Esophagus muscularis mucosa (tissue), 4 donors: ENCODE measurements around the gene HK1. TPM values are rescaled to one million over a fixed set of nuclear protein-coding genes. Genes with fewer than 3 reads are reported as not detected.

Experiments
- DNase-seq: peaks from one replicate; pipeline ENCODE4 v3.0.0-alpha.2; 2017; ENCODE audit errors: extremely low spot score
- H3K27ac ChIP-seq, 4 donors: fragments of 200-600 bp; sonication (generic); replicated peaks in 1 of 4; 1 replicate in 3 of 4; 2 replicates in 1 of 4; pipeline ENCODE4 v1.5.1; 2016 to 2019; ENCODE audit warnings: mild to moderate bottlenecking in 1 of 4
- H3K27me3 ChIP-seq, 4 donors: fragments of 200-600 bp; sonication (generic); one replicate each; pipeline versions ENCODE4 v1.5.1 to v1.6.0; 2016 to 2019
- H3K36me3 ChIP-seq, 4 donors: fragments of 200-600 bp; sonication (generic); one replicate each; pipeline ENCODE4 v1.5.1; 2016 to 2019
- H3K4me1 ChIP-seq, 4 donors: fragments of 200-600 bp; sonication (generic); one replicate each; pipeline ENCODE4 v1.5.1; 2016 to 2019
- H3K4me3 ChIP-seq, 4 donors: fragments of 200-600 bp; sonication (generic); 1 replicate in 2 of 4; 2 replicates in 2 of 4; pipeline ENCODE4 v1.5.1; 2016 to 2019; ENCODE audit warnings: mild to moderate bottlenecking in 4 of 4, moderate library complexity in 1 of 4
- H3K9me3 ChIP-seq, 4 donors: fragments of 200-600 bp; sonication (generic); 1 replicate in 3 of 4; 2 replicates in 1 of 4; pipeline ENCODE4 v1.5.1; 2016 to 2019
- EP300 ChIP-seq: sonication (generic); formaldehyde crosslinking; IDR thresholded peaks from one replicate; pipeline ENCODE4 v1.6.1; 2017; ENCODE audit warnings: antibody characterized with exemption
- POLR2A ChIP-seq: fragments of 450-650 bp; IDR thresholded peaks from one replicate; pipeline ENCODE4 v1.6.1; 2017; ENCODE audit warnings: antibody characterized with exemption, moderate library complexity, mild to moderate bottlenecking, low read depth
- POLR2AphosphoS5 ChIP-seq, 2 donors: sonication (generic); formaldehyde crosslinking; IDR thresholded peaks; one replicate each; pipeline ENCODE4 v1.6.1; 2017; ENCODE audit warnings: antibody characterized with exemption in 2 of 2
- WGBS: methylation state at CpG from one replicate; pipeline ENCODE4 v1.1.5; 2018; 5-methylcytosine and 5-hydroxymethylcytosine counted together
- intact Hi-C: fragments of 100-400 bp; cut with DNase I; formaldehyde crosslinking; loops from one replicate; pipeline ENCODE4 v1.15.1; 2023
- total RNA-seq, 4 donors: library from RNA; depleted of rRNA; stranded (reverse); fragments of >200 nt; gene quantifications; one replicate each; pipeline versions ENCODE4 v1.1.0 to v1.2.1, GENCODE V29; 2016
- TF ChIP-seq, protein P1 (sequence below), 3 experiments: fragments of 200-600 bp in 2 of 3; fragments of 450-650 bp in 1 of 3; sonication (generic) in 2 of 3; IDR thresholded peaks; one replicate each; pipeline ENCODE4 v1.5.1; 2017 to 2019; ENCODE audit warnings: antibody characterized with exemption in 3 of 3, mild to moderate bottlenecking in 2 of 3, moderate library complexity in 1 of 3

The HK1 gene
- total RNA-seq, 4 donors from 2014 or later = 114 to 188 (median 151) TPM

DNA sequence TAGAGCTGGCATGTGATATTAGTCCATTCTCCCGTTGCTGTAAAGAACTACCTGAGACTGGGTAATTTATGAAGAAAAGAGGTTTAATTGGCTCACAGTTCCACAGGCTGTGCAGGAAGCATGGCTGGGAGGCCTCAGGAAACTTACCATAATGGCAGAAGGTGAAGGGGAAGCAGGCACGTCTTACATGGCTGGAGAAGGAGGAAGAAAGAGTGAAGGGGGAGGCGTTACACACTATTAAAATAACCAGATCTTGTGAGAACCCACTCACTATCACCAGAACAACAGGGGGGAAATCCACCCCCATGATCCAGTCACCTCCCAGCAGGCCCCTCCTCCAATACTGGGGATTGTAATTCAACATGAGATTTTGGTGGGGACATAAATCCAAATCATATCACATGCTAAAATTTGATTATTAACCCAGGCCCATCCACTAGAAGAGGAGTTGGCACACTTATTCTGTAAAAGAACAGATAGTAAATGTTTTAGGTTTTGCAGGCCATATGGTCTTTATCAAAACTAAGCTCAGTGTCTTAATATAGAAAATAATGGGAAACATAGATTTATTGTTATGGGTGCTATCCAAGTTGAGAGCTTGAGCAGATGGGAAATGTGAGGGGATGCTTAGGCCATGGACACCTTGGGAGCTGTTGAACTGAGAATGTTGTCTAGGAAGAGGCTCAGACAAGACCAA, 18.6 kb upstream of the HK1 start:
- H3K4me1 ChIP-seq = no peaks in the 10 kb centered on the region
- whole genome bisulfite sequencing = 75% methylated on average over 3 of the region's 3 CpGs
- H3K27ac ChIP-seq = no peak overlapping the region
- intact Hi-C loops = no loop called here
- no peaks in the 10 kb centered on the region for H3K9me3 ChIP-seq
- no peaks in the 10 kb centered on the region for H3K27me3 ChIP-seq
- no peak overlapping the region for H3K4me3 ChIP-seq
- TF ChIP-seq POLR2A = no peak
- TF ChIP-seq, protein P1, sequence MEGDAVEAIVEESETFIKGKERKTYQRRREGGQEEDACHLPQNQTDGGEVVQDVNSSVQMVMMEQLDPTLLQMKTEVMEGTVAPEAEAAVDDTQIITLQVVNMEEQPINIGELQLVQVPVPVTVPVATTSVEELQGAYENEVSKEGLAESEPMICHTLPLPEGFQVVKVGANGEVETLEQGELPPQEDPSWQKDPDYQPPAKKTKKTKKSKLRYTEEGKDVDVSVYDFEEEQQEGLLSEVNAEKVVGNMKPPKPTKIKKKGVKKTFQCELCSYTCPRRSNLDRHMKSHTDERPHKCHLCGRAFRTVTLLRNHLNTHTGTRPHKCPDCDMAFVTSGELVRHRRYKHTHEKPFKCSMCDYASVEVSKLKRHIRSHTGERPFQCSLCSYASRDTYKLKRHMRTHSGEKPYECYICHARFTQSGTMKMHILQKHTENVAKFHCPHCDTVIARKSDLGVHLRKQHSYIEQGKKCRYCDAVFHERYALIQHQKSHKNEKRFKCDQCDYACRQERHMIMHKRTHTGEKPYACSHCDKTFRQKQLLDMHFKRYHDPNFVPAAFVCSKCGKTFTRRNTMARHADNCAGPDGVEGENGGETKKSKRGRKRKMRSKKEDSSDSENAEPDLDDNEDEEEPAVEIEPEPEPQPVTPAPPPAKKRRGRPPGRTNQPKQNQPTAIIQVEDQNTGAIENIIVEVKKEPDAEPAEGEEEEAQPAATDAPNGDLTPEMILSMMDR (IDR thresholded peaks at IDR 0.05) = no peak
- no peak for TF ChIP-seq POLR2AphosphoS5 (IDR thresholded peaks at IDR 0.05)
- TF ChIP-seq EP300 = no peak
- no peaks in the 10 kb centered on the region for H3K36me3 ChIP-seq
- no peak for DNase-seq

GRCh38 chr10:69261184-69261583, 17.1 kb upstream of the HK1 start:
- Histone ChIP-seq H3K36me3 (no peaks in the 10 kb centered on the region), H3K4me3 (no peak overlapping the region), H3K4me1 (no peaks in the 10 kb centered on the region), H3K27me3 (no peaks in the 10 kb centered on the region), H3K27ac (no peak overlapping the region), H3K9me3 (no peaks in the 10 kb centered on the region)
- WGBS = 88% methylated on average over 8 of the region's 8 CpGs
- no peak for TF ChIP-seq POLR2A
- intact Hi-C loops = no loop called here
- no peak for DNase-seq

- no peaks in the 10 kb centered on the region for H3K4me1 ChIP-seq
- WGBS = 89% methylated on average over 3 of the region's 3 CpGs
- H3K27ac ChIP-seq = no peak overlapping the region
- H3K4me3 ChIP-seq = no peak overlapping the region
- H3K27me3 ChIP-seq = no peaks in the 10 kb centered on the region
- no peak for DNase-seq
- no peaks in the 10 kb centered on the region for H3K36me3 ChIP-seq
- H3K9me3 ChIP-seq = no peaks in the 10 kb centered on the region
- TF ChIP-seq POLR2AphosphoS5 (IDR thresholded peaks at IDR 0.05) (no peak), POLR2A (no peak), EP300 (no peak)
- TF ChIP-seq, protein P1 (IDR thresholded peaks at IDR 0.05) = no peak
- intact Hi-C loops = no loop called here
These were observed 16.0 kb upstream of the HK1 start for GRCh38 chr10:69262292-69262751.

DNA sequence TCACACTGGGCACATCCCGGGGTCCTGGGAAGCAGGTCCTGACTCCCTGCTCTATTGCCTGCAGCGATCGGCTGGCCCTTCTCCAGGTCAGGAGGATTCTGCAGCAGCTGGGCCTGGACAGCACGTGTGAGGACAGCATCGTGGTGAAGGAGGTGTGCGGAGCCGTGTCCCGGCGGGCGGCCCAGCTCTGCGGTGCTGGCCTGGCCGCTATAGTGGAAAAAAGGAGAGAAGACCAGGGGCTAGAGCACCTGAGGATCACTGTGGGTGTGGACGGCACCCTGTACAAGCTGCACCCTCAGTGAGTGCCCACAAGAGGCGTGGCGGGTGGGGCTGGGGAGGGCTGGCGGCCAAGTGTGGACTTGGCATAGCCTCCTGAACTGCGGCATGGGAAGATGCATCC, 12.8 kb upstream of the HK1 start:
- Histone ChIP-seq H3K27me3 (no peaks in the 10 kb centered on the region), H3K36me3 (no peaks in the 10 kb centered on the region), H3K4me3 (no peak overlapping the region), H3K4me1 (no peaks in the 10 kb centered on the region), H3K9me3 (no peaks in the 10 kb centered on the region), H3K27ac (no peak overlapping the region)
- TF ChIP-seq, protein P1 (IDR thresholded peaks at IDR 0.05) = no peak
- TF ChIP-seq EP300 (no peak), POLR2A (no peak), POLR2AphosphoS5 (IDR thresholded peaks at IDR 0.05) (no peak)
- intact Hi-C loops = no loop called here
- WGBS = 85% methylated on average over 14 of the region's 17 CpGs
- DNase-seq = no peak

DNA sequence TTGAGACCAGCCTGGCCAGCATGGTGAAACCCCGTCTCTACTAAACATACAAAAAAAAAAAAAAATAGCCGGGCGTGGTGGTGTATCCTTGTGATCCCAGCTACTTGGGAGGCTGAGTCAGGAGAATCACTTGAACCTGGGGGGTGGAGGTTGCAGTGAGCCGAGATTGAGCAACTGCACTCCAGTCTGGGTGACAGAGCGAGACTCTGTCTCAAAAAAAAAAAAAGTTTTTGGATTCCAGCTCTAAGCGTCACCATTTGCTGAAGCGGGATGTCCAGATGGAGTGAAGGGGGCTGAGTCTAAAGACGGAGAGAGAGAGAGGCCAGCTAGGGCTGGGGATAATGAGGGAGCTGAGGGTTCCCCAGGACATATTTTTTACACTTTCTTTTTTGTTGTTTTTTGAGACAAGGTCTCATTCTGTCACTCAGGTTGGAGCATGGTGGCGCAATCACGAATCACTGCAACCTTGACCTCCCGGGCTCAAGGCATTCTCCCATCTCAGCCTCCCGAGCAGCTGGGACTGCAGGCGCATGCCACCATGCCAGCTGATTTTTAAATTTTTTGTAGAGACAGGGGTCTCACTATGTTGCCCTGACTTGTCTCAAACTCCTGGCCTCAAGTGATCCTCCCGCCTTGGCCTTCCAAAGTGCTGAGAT, 9.4 kb upstream of the HK1 start:
- intact Hi-C loops = no loop called here

More for the DNA sequence above, 9.4 kb upstream of the HK1 start:
- H3K4me1 ChIP-seq = no peaks in the 10 kb centered on the region
- H3K4me3 ChIP-seq = no peak overlapping the region
- TF ChIP-seq EP300 (no peak), POLR2A (no peak), POLR2AphosphoS5 (IDR thresholded peaks at IDR 0.05) (no peak)
- TF ChIP-seq, protein P1 (IDR thresholded peaks at IDR 0.05) = no peak
- WGBS = 93% methylated on average over 14 of the region's 14 CpGs
- no peak overlapping the region for H3K27ac ChIP-seq
- no peaks in the 10 kb centered on the region for H3K36me3 ChIP-seq
- no peaks in the 10 kb centered on the region for H3K27me3 ChIP-seq
- DNase-seq = no peak
- peaks cover 0 to 6% (median 3%) of the 10 kb centered on the region in 4 donors for H3K9me3 ChIP-seq
